Gastroesophageal sphincter (tissue), 4 donors: ENCODE measurements around the gene RTN4R. TPM values are rescaled to one million over a fixed set of nuclear protein-coding genes. Genes with fewer than 3 reads are reported as not detected.

Experiments
- ATAC-seq: fragments of 150-250 bp; one replicate; pipeline ENCODE4 v1.9.1; 2016; ENCODE audit warnings: mild to moderate bottlenecking, moderate library complexity
- H3K27ac ChIP-seq, 4 donors: fragments of 200-600 bp; sonication (generic) in 3 of 4; 1 replicate in 3 of 4; 2 replicates in 1 of 4; pipeline ENCODE4 v1.5.1; 2016 to 2019
- H3K27me3 ChIP-seq: fragments of 200-600 bp; sonication (generic); one replicate; pipeline ENCODE4 v1.5.1; 2019
- H3K36me3 ChIP-seq, 2 donors: fragments of 200-600 bp; sonication (generic); one replicate each; pipeline ENCODE4 v1.5.1; 2019; ENCODE audit warnings: control low read depth in 1 of 2
- H3K4me1 ChIP-seq, 3 donors: fragments of 200-600 bp; sonication (generic); 1 replicate in 2 of 3; 2 replicates in 1 of 3; pipeline ENCODE4 v1.5.1; 2016 to 2019; ENCODE audit warnings: control low read depth in 2 of 3
- H3K4me3 ChIP-seq, 2 donors: fragments of 200-600 bp; sonication (generic); one replicate each; pipeline ENCODE4 v1.5.1; 2019; ENCODE audit warnings: mild to moderate bottlenecking in 1 of 2, moderate library complexity in 1 of 2
- H3K9me3 ChIP-seq, 3 donors: fragments of 200-600 bp; sonication (generic); one replicate each; pipeline ENCODE4 v1.5.1; 2017 to 2019; ENCODE audit warnings: control low read depth in 2 of 3
- EP300 ChIP-seq: sonication (generic); formaldehyde crosslinking; IDR thresholded peaks from one replicate; pipeline ENCODE4 v1.6.1; 2017; ENCODE audit warnings: antibody characterized with exemption, mild to moderate bottlenecking
- POLR2A ChIP-seq, 2 donors: fragments of 450-650 bp; IDR thresholded peaks; one replicate each; pipeline ENCODE4 v1.6.1; 2017; ENCODE audit warnings: antibody characterized with exemption in 2 of 2, mild to moderate bottlenecking in 2 of 2, moderate library complexity in 1 of 2
- POLR2AphosphoS5 ChIP-seq: sonication (generic); formaldehyde crosslinking; IDR thresholded peaks from one replicate; pipeline ENCODE4 v1.6.1; 2017; ENCODE audit warnings: antibody characterized with exemption
- WGBS, 2 donors: methylation state at CpG; one replicate each; pipeline ENCODE4 v1.1.5; 2018; ENCODE audit warnings: low coverage in 1 of 2; 5-methylcytosine and 5-hydroxymethylcytosine counted together
- total RNA-seq, 4 donors: library from RNA; depleted of rRNA; stranded (reverse); fragments of >200 nt; gene quantifications; one replicate each; pipeline ENCODE4 v1.1.0, GENCODE V29; 2016
- TF ChIP-seq, protein P1 (sequence below), 4 experiments: fragments of 200-600 bp in 2 of 4; fragments of 450-650 bp in 2 of 4; sonication (generic) in 1 of 4; IDR thresholded peaks; one replicate each; pipeline ENCODE4 v1.5.1; 2017 to 2019; ENCODE audit warnings: antibody characterized with exemption in 4 of 4, mild to moderate bottlenecking in 2 of 4, moderate library complexity in 2 of 4

The RTN4R gene
- total RNA-seq, 4 donors from 2014 or later, result 1.3 to 2.4 TPM; not detected in 2

DNA sequence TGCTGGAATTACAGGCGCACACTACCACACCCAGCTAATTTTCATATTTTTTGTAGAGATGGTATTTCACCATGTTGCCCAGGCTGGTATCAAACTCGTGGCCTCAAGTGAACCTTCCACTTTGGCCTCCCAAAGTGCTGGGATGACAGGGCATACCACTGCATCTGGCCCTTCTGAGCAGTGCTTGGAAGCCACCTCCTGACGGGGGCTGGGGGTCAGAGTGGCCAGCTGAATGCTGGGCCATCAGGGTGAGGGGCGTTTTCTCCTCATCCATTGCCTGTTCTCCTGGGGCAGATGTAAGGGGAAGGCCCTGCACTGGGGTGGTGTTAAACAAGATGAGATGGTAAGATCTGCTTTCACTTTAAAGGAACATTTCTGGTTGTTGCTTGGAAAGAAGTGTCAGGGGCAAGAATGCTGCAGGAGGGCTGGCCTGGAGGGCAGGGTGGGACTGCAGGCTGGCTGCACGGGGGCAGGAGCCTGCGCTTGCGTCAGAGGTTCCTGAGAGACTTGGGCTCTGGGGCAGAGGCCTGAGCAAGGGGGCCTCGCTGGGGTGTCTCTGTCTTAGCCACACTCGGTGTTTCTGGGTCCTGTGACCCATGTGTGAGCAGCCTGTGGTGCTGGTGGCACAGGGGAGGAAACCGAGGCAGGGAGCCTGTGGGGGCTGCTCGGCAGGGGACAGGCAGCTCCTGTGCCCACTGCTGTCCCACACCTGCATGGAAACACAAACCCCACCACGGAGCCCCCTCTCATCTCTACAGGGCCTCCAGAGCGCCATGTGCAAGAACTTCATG, 34.5 kb upstream of the RTN4R start:
- Histone ChIP-seq H3K9me3 (no peaks in the 10 kb centered on the region), H3K4me1 (peaks cover 0 to 20% (median 5%) of the 10 kb centered on the region in 3 donors), H3K27ac (no peak overlapping the region), H3K36me3 (no peaks in the 10 kb centered on the region), H3K4me3 (no peak overlapping the region), H3K27me3 (peaks cover 53% of the 10 kb centered on the region)
- 78 to 100% methylated on average over 2 of the region's 13 CpGs for WGBS, 2 donors
- ATAC-seq, result no peak
- TF ChIP-seq POLR2AphosphoS5 (no peak), EP300 (no peak), POLR2A (IDR thresholded peaks at IDR 0.05) (no peak)
- TF ChIP-seq, protein P1, sequence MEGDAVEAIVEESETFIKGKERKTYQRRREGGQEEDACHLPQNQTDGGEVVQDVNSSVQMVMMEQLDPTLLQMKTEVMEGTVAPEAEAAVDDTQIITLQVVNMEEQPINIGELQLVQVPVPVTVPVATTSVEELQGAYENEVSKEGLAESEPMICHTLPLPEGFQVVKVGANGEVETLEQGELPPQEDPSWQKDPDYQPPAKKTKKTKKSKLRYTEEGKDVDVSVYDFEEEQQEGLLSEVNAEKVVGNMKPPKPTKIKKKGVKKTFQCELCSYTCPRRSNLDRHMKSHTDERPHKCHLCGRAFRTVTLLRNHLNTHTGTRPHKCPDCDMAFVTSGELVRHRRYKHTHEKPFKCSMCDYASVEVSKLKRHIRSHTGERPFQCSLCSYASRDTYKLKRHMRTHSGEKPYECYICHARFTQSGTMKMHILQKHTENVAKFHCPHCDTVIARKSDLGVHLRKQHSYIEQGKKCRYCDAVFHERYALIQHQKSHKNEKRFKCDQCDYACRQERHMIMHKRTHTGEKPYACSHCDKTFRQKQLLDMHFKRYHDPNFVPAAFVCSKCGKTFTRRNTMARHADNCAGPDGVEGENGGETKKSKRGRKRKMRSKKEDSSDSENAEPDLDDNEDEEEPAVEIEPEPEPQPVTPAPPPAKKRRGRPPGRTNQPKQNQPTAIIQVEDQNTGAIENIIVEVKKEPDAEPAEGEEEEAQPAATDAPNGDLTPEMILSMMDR (IDR thresholded peaks at IDR 0.05), result no peak

DNA sequence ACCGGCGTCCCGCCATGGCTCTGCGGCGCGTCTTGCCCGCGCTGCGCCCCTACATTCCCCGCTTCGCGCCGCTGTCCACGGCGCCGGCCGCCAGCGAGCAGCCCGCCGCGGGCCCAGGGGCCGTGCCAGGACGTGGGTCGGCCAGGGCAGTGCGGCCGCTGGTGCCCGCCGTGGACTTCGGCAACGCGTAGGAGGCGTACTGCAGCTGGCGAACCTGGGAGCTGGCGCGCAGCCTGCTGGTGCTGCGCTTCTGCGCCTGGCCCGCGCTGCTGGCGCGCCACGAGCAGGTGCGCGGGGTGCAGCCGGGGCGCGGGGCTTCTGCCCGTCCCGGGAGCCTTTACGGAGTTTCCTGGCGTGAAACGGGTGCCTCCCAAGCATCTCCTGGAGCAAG, 31.6 kb upstream of the RTN4R start:
- TF ChIP-seq POLR2AphosphoS5, result no peak
- TF ChIP-seq, protein P1 (IDR thresholded peaks at IDR 0.05), result peak in 2 of 4 experiments; percentile 7 to 14
- H3K9me3 ChIP-seq, result no peaks in the 10 kb centered on the region
- peak overlapping the region; percentile 41 to 66 for H3K4me3 ChIP-seq
- peak; percentile 60 for ATAC-seq
- peaks cover 0 to 20% (median 5%) of the 10 kb centered on the region in 3 donors for H3K4me1 ChIP-seq
- peaks cover 39% of the 10 kb centered on the region for H3K27me3 ChIP-seq
- no CpG with 5 or more reads among the region's 52 CpGs for WGBS, 2 donors
- peak overlapping the region in 2 of 4 donors; percentile 55 to 61 for H3K27ac ChIP-seq
- no peaks in the 10 kb centered on the region for H3K36me3 ChIP-seq

DNA sequence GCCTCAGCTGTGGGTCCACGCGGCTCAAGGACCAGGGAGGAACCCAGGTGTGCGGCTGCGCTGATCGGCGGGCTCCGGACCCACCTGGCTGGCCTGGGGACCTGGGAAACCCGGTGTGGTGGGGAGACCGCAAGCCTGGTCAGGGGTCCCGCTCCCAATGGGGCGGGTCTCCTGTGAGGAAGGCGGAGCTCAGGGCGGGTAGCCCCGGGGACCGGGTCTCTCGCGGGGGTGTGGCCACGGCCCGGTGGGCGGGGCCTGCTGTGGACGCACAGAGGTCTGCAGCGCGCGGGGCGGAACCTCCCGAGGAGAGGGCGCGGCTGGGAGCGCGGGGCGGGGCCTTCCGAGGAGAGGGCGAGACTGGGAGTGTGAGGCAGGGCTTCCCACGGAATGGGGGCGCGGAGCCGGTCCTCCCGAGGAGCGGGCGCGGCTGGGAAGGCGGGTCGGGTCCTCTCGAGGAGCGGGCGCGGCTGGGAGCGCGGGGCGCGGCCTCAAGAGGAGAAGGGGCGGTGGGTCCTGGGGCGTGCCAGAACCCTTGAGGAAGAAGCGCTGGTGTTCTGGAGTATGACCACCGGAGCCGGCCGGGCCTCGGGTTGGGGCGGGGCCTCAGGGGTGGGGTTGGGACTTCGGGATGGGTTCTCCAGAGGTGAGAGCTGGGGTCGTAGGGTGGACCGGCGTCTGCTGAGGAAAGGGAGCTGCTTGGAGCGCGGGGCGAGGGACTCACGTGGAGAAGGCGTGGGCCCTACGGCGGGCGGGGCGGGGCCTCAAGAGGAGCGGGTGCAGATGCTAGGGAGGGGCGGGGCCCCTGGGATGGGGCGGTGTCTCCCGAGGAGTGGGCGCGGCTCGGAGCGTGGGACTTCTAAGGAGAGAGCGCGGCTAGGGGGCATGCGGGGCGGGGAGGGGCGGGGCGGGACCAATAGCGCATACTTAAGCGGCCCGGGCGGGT, 31.0 kb upstream of the RTN4R start:
- Histone ChIP-seq H3K4me1 (peaks cover 0 to 20% (median 5%) of the 10 kb centered on the region in 3 donors), H3K36me3 (no peaks in the 10 kb centered on the region), H3K9me3 (no peaks in the 10 kb centered on the region), H3K4me3 (peak overlapping the region; percentile 41 to 66), H3K27ac (peak overlapping the region in 3 of 4 donors; percentile 55 to 61 (median 61)), H3K27me3 (peaks cover 32% of the 10 kb centered on the region)
- 0% methylated on average over 2 of the region's 90 CpGs; no CpG with 5 or more reads in 1 of the 2 donors for WGBS, 2 donors
- TF ChIP-seq, protein P1 (IDR thresholded peaks at IDR 0.05), result no peak
- TF ChIP-seq POLR2AphosphoS5 (no peak), EP300 (no peak), POLR2A (IDR thresholded peaks at IDR 0.05) (no peak)
- peak; percentile 89 for ATAC-seq

DNA sequence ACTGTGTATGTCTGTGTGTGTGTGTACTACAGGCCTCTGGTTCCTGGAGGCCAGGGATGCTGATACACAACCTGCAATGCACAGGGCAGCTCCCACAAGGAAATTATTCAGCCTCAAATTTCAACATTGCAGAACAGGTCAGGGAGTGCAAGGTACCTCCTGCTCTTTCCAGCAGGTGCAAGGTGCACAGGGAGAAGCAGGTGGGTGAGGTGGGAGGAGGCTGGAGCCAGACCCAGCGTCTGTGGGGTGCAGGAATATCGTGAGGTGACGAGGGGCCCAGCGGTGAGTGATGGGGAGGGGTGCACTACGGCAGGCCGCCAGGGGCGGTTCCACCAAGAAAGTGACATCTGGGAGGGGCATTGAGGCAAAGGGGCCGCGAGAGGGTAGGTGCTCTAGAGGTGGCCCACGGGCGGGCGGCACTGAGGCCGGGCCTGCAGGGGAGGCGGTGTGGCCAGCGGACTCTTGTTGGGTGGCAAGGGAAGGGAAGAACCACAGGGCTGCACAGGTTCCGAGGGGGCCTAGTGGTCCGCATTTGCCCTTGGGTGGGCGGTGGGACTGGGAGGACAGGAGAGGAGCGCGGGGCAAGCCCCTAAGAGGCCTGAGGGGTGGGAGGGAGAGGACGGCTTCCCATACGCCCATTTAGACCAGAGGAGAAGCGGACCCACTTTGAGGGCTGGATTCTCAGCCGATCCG, 30.1 kb upstream of the RTN4R start:
- ATAC-seq, result no peak
- Histone ChIP-seq H3K4me3 (peak overlapping the region in 1 of 2 donors; percentile 66), H3K36me3 (no peaks in the 10 kb centered on the region), H3K9me3 (no peaks in the 10 kb centered on the region), H3K27ac (peak overlapping the region in 3 of 4 donors; percentile 50 to 61 (median 55)), H3K27me3 (peaks cover 26% of the 10 kb centered on the region), H3K4me1 (peaks cover 0 to 20% (median 5%) of the 10 kb centered on the region in 3 donors)
- TF ChIP-seq POLR2A (IDR thresholded peaks at IDR 0.05) (no peak), EP300 (no peak), POLR2AphosphoS5 (no peak)
- TF ChIP-seq, protein P1 (IDR thresholded peaks at IDR 0.05), result no peak
- 67 to 71% methylated on average over 3 to 19 of the region's 25 CpGs for WGBS, 2 donors
